Mesodermal cell (in vitro differentiated cells): ENCODE data around the gene SLC5A4.
"Not testable (repeated sequence)": the region's sequence is repeated elsewhere in the genome, so short reads cannot be mapped to it uniquely, and the experiment has no call there.

ENCODE experiments used
- H3K27ac ChIP-seq: 2 replicates; pipeline ENCODE4 v1.7.0; 2013; ENCODE audit warnings: mild to moderate bottlenecking, low read depth, low read length, moderate library complexity; ENCODE audit not compliant: severe bottlenecking
- H3K36me3 ChIP-seq: 2 replicates; pipeline ENCODE4 v1.7.1; 2013; ENCODE audit warnings: mild to moderate bottlenecking, low read length, moderate library complexity; ENCODE audit not compliant: control insufficient read depth, insufficient read depth
- H3K4me1 ChIP-seq: one replicate; pipeline ENCODE4 v1.7.1; 2013; ENCODE audit warnings: mild to moderate bottlenecking, low read length; ENCODE audit not compliant: insufficient read depth, control insufficient read depth, poor library complexity, severe bottlenecking
- H3K4me3 ChIP-seq: 2 replicates; pipeline ENCODE4 v1.7.0; 2013; ENCODE audit warnings: low read length, control low read depth, mild to moderate bottlenecking; ENCODE audit not compliant: insufficient read depth, poor library complexity, severe bottlenecking; ENCODE audit errors: extremely low read depth
- H3K9me3 ChIP-seq: 2 replicates; pipeline ENCODE4 v1.7.1; 2013; ENCODE audit warnings: mild to moderate bottlenecking, low read length, moderate library complexity; ENCODE audit not compliant: control insufficient read depth
- WGBS, 2 experiments: methylation state at CpG; one replicate each; pipeline ENCODE4 v1.1.5; 2013; ENCODE audit warnings: missing lambda C conversion rate in 2 of 2; ENCODE audit not compliant: insufficient coverage in 2 of 2; 5-methylcytosine and 5-hydroxymethylcytosine counted together

The SLC5A4 gene

GRCh38 chr22:32263678-32264077 is 8.5 kb upstream of the SLC5A4 start:
- H3K9me3 ChIP-seq, H3K4me3 ChIP-seq: not testable (repeated sequence)
- WGBS, 2 experiments = 100% methylated on average over 1 of the region's 4 CpGs; no CpG with 5 or more reads in 1 of the 2 experiments

DNA sequence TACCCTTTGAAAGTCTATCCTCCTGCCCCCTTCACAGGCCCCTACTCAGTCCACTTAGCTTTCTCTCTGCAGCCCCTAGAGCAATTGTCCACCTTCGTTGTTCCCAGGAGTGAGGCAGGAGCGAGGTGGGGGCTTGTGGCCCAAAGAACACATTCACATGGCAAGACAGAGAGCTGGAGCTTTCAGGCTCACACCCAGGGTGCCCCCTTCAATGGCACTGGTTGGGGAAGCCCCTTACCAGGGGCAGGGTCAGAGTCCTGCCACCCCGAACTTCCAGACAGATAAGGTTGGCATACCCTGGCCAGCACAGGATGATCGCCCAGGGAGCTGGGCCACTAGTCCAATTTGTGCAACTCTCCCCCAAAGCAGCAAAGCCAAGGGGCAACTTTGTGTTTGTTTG is 6.2 kb upstream of the SLC5A4 start:
- no peaks in the 10 kb centered on the region for H3K4me1 ChIP-seq
- WGBS, 2 experiments = 85 to 92% methylated on average over 4 of the region's 4 CpGs
- no peak overlapping the region for H3K27ac ChIP-seq
- H3K9me3 ChIP-seq = no peaks in the 10 kb centered on the region
- no peaks in the 10 kb centered on the region for H3K36me3 ChIP-seq
- no peak overlapping the region for H3K4me3 ChIP-seq

More at GRCh38 chr22:32263678-32264077, 8.5 kb upstream of the SLC5A4 start:
- not testable (repeated sequence) for H3K36me3 ChIP-seq, H3K4me1 ChIP-seq, H3K27ac ChIP-seq

GRCh38 chr22:32258791-32259190 is 3.6 kb upstream of the SLC5A4 start:
- Histone ChIP-seq H3K9me3 (no peaks in the 10 kb centered on the region), H3K27ac (no peak overlapping the region), H3K36me3 (no peaks in the 10 kb centered on the region), H3K4me1 (no peaks in the 10 kb centered on the region), H3K4me3 (no peak overlapping the region)
- WGBS, 2 experiments = 53% methylated on average over 2 of the region's 2 CpGs; no CpG with 5 or more reads in 1 of the 2 experiments

DNA sequence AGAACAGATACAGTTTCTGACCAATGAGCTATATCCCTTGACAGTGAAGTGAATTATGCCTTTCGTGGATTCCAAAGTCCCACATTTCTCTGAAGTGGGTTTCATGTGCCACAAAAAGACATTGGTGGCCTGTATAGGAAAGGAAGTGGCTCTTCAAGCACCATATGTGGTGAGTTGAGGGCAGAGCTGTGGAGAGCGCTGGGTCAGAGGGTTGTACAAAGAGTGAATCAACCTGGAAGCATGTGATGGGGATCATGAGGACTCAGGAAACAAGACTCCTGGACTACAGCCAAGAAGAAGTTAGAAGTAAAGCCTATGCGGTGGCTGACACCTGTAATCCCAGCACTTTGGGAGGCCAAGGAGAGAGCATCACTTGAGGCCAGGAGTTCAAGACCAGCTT is 579 bp upstream of the SLC5A4 start:
- Histone ChIP-seq H3K4me1 (no peaks in the 10 kb centered on the region), H3K4me3 (no peak overlapping the region), H3K36me3 (no peaks in the 10 kb centered on the region), H3K9me3 (no peaks in the 10 kb centered on the region), H3K27ac (no peak overlapping the region)
- WGBS, 2 experiments = 94 to 98% methylated on average over 3 of the region's 3 CpGs

- H3K27ac ChIP-seq = no peak overlapping the region
- H3K9me3 ChIP-seq = no peaks in the 10 kb centered on the region
- no peaks in the 10 kb centered on the region for H3K4me1 ChIP-seq
- H3K4me3 ChIP-seq = no peak overlapping the region
- no peaks in the 10 kb centered on the region for H3K36me3 ChIP-seq
- WGBS, 2 experiments = no CpG with 5 or more reads among the region's 1 CpG
These were observed 5.9 kb downstream of the SLC5A4 start for GRCh38 chr22:32249231-32249630.

DNA sequence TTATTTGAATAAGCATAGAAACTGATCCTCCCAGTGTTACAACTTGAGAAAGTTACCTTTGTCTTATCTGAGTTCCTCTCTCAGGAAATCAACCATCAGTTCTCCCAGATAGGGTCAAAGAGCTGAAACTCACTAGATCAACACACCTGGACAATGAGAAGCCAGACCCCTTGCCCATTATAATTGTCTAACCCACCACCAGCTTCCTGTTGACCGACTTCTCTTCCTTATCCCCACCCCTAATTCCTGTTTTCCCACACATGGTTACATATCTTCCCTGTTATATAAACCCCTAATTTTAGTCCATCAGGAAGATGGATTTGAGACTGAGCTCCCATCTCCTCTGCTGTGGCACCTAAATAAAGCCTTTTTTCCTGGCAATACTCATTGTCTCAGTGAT is 6.9 kb downstream of the SLC5A4 start:
- WGBS, 2 experiments = 82 to 83% methylated on average over 1 of the region's 1 CpG
- Histone ChIP-seq H3K36me3 (no peaks in the 10 kb centered on the region), H3K9me3 (no peaks in the 10 kb centered on the region)

DNA sequence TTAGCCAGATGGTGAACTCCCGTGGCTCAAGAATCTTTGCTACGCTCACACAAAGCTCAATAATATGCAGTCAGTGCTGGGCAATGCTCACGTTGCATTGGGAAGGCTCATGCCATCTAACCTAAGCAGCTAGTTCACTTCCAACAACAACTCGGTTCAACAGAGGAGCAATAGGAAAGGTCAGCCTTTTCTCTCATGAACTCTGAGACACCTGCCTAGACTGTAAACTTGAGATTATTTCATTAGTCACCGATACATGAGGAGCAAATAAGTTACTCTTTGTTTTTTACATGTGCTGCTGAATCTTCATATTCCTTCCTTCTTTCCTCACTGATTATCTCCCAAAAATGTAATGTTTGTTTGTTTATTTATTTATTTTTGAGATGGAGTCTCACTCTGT is 9.0 kb downstream of the SLC5A4 start:
- Histone ChIP-seq H3K4me1 (no peaks in the 10 kb centered on the region), H3K36me3 (no peaks in the 10 kb centered on the region), H3K4me3 (no peak overlapping the region), H3K9me3 (no peaks in the 10 kb centered on the region), H3K27ac (no peak overlapping the region)
- 82 to 92% methylated on average over 4 to 5 of the region's 5 CpGs for WGBS, 2 experiments

More for the DNA sequence above, 6.9 kb downstream of the SLC5A4 start:
- Histone ChIP-seq H3K27ac (no peak overlapping the region), H3K4me3 (no peak overlapping the region), H3K4me1 (no peaks in the 10 kb centered on the region)

DNA sequence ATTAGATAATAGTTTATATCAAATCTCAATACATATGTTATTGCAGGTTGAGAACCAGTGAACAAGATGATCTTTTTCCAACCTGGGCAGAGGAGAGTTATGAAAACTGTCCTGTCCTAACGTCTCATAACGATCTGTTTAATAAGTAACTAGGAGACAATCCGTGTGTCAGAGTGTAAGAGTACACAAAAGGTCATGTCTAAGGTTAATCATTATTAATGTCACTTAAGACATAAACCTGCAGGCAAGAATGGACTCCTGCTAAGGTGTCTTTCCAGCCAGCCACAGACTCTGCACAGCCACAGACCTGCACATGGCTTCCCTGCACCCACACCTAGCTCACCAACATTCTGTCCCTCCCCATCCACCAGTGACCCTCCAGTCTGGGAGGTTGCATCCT is 10.1 kb downstream of the SLC5A4 start:
- Histone ChIP-seq H3K36me3 (no peaks in the 10 kb centered on the region), H3K9me3 (no peaks in the 10 kb centered on the region), H3K27ac (no peak overlapping the region), H3K4me3 (no peak overlapping the region), H3K4me1 (no peaks in the 10 kb centered on the region)
- WGBS, 2 experiments = 79% methylated on average over 2 of the region's 3 CpGs; no CpG with 5 or more reads in 1 of the 2 experiments

DNA sequence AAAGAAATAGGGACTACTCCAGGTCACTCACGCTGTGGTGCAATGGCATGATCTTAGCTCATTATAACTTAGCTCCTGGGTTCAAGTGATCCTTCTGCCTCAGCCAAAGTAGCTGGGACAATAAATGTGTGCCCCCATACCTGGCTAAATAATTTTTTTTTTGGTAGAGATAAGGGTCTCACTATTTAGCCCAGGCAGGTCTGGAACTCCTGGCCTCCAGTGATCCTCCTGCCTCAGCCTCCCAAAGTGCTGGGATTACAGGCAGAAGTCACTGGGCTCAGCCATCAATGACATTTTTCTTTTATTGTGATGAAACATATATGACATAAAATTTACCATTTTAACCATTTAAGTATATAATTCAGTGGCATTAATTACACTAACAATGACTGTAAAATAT is 10.6 kb downstream of the SLC5A4 start:
- H3K4me3 ChIP-seq = no peak overlapping the region
- H3K9me3 ChIP-seq = no peaks in the 10 kb centered on the region
- H3K36me3 ChIP-seq = no peaks in the 10 kb centered on the region
- H3K27ac ChIP-seq = no peak overlapping the region
- no peaks in the 10 kb centered on the region for H3K4me1 ChIP-seq
- 88% methylated on average over 1 of the region's 1 CpG; no CpG with 5 or more reads in 1 of the 2 experiments for WGBS, 2 experiments

- WGBS, 2 experiments = 100% methylated on average over 1 of the region's 2 CpGs
- H3K27ac ChIP-seq = no peak overlapping the region
- no peak overlapping the region for H3K4me3 ChIP-seq
- H3K36me3 ChIP-seq = no peaks in the 10 kb centered on the region
- H3K4me1 ChIP-seq = no peaks in the 10 kb centered on the region
- H3K9me3 ChIP-seq = no peaks in the 10 kb centered on the region
These were observed 14.7 kb downstream of the SLC5A4 start for GRCh38 chr22:32240461-32240860.

GRCh38 chr22:32237906-32238305 is 17.2 kb downstream of the SLC5A4 start:
- Histone ChIP-seq H3K36me3 (no peaks in the 10 kb centered on the region), H3K27ac (no peak overlapping the region), H3K4me3 (no peak overlapping the region), H3K9me3 (no peaks in the 10 kb centered on the region), H3K4me1 (no peaks in the 10 kb centered on the region)
- whole genome bisulfite sequencing, 2 experiments = 60 to 100% methylated on average over 1 of the region's 1 CpG
